Endodermal cell (in vitro differentiated cells): ENCODE results near the gene BAHCC1. TPM values are rescaled to one million over a fixed set of nuclear protein-coding genes. Genes with fewer than 3 reads are reported as not detected.

Experiments
- DNase-seq: peaks from one replicate; pipeline ENCODE4 v3.0.0-alpha.2; 2017
- H3K27ac ChIP-seq: 2 replicates; pipeline ENCODE4 v1.5.1; 2013; ENCODE audit warnings: mild to moderate bottlenecking, low read depth, low read length, moderate library complexity
- H3K27me3 ChIP-seq: 2 replicates; pipeline ENCODE4 v1.6.1; 2013; ENCODE audit warnings: mild to moderate bottlenecking, low read length, moderate library complexity; ENCODE audit not compliant: insufficient read depth, control insufficient read depth, poor library complexity, severe bottlenecking
- H3K36me3 ChIP-seq: 2 replicates; pipeline ENCODE4 v1.7.0; 2013; ENCODE audit warnings: mild to moderate bottlenecking, low read length, moderate library complexity; ENCODE audit not compliant: control insufficient read depth, insufficient read depth
- H3K4me1 ChIP-seq: one replicate; pipeline ENCODE4 v1.7.0; 2013; ENCODE audit warnings: low read length; ENCODE audit not compliant: control insufficient read depth, insufficient read depth
- H3K4me3 ChIP-seq: 2 replicates; pipeline ENCODE4 v1.5.1; 2013; ENCODE audit warnings: mild to moderate bottlenecking, low read length, moderate library complexity
- H3K9ac ChIP-seq: 2 replicates; pipeline ENCODE4 v1.6.1; 2013; ENCODE audit warnings: mild to moderate bottlenecking, low read length, moderate library complexity; ENCODE audit not compliant: poor library complexity, severe bottlenecking; ENCODE audit errors: extremely low read depth
- H3K9me3 ChIP-seq: 2 replicates; pipeline ENCODE4 v1.6.1; 2013; ENCODE audit warnings: mild to moderate bottlenecking, low read length, moderate library complexity; ENCODE audit not compliant: control insufficient read depth
- H3K27ac Mint-ChIP-seq: 2 replicates; pipeline ENCODE4 v1.8.0; 2020; ENCODE audit warnings: mixed read lengths
- H3K27me3 Mint-ChIP-seq: 2 replicates; pipeline ENCODE4 v1.8.0; 2021; ENCODE audit warnings: mild to moderate bottlenecking, mixed read lengths; ENCODE audit not compliant: insufficient read depth
- H3K36me3 Mint-ChIP-seq: 2 replicates; pipeline ENCODE4 v1.8.0; 2020; ENCODE audit warnings: low read depth, mixed read lengths
- H3K4me1 Mint-ChIP-seq: 2 replicates; pipeline ENCODE4 v1.8.0; 2020; ENCODE audit warnings: mixed read lengths
- H3K4me3 Mint-ChIP-seq: 2 replicates; pipeline ENCODE4 v1.8.0; 2020; ENCODE audit warnings: mild to moderate bottlenecking, moderate library complexity, mixed read lengths
- H3K9me3 Mint-ChIP-seq: 2 replicates; pipeline ENCODE4 v1.8.0; 2020; ENCODE audit warnings: mild to moderate bottlenecking, mixed read lengths
- CTCF ChIP-seq: fragments of 200-600 bp; sonication (generic); conservative IDR thresholded peaks from 2 replicates; pipeline ENCODE4 v1.5.0; 2021; ENCODE audit warnings: antibody characterized with exemption, mild to moderate bottlenecking
- WGBS, 2 experiments: methylation state at CpG; one replicate each; pipeline versions ENCODE4 v1.1.5 to v1.1.7; 2013; ENCODE audit warnings: missing lambda C conversion rate in 2 of 2, mixed read lengths in 1 of 2; ENCODE audit not compliant: insufficient coverage in 1 of 2, insufficient read length in 1 of 2; 5-methylcytosine and 5-hydroxymethylcytosine counted together
- total RNA-seq, 2 donors: library from RNA; stranded (reverse); fragmentation: NEBNext Ultra II Directional in 1 of 2; extraction: Animal tissue kit (Norgen Biotek cat#: 25700) in 1 of 2; gene quantifications; 2 replicates in 1 of 2; 3 replicates in 1 of 2; pipeline ENCODE4 v1.2.1, GENCODE V29; 2021

Gene BAHCC1
- total RNA-seq, 2 donors from 2014 or later: 63.9 to 78.1 TPM

DNA sequence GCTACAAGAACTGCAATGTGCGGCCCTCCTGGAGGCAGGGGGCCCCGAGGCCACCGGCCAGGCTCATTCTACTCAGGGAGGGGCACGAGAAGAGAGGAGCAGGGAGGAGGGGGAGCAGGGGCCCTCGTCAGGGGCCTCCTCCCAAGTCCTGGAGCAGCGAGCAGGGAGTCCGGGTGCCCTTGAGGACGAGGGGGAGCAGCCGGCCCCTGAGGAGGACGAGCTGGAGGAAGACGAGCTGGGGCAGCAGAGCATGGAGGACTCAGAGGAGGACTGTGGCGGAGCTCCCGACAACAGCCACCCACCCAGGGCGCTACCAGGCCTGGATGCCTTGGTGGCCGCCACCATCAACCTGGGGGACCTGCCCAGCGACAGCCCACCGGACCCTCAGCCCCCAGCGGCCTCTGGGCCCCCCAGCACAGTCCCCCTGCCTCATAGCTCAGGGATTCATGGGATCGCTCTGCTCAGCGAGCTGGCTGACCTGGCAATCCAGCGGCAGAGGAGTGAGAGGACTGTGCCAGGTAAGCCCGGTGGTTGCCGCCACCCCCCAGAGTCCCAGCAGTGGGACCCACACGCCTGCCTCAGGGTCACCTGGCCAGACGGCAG lies 52.2 kb downstream of the BAHCC1 start:
- Mint-ChIP-seq H3K27me3 (no peaks in the 10 kb centered on the region), H3K4me3 (no peak overlapping the region), H3K4me1 (no peaks in the 10 kb centered on the region), H3K36me3 (peaks cover 8% of the 10 kb centered on the region), H3K27ac (no peak overlapping the region), H3K9me3 (no peaks in the 10 kb centered on the region)
- Histone ChIP-seq H3K4me3 (no peak overlapping the region), H3K27ac (no peak overlapping the region), H3K27me3 (no peaks in the 10 kb centered on the region), H3K9me3 (no peaks in the 10 kb centered on the region), H3K9ac (no peak overlapping the region), H3K36me3 (no peaks in the 10 kb centered on the region), H3K4me1 (no peaks in the 10 kb centered on the region)
- no peak for TF ChIP-seq CTCF
- WGBS, 2 experiments: 93 to 100% methylated on average over 7 to 25 of the region's 25 CpGs
- DNase-seq: no peak

GRCh38 chr17:81448442-81448841 lies 53.2 kb downstream of the BAHCC1 start:
- H3K36me3 Mint-ChIP-seq: peaks cover 11% of the 10 kb centered on the region
- Histone ChIP-seq H3K4me1 (no peaks in the 10 kb centered on the region), H3K27me3 (no peaks in the 10 kb centered on the region), H3K4me3 (no peak overlapping the region), H3K9ac (no peak overlapping the region), H3K36me3 (no peaks in the 10 kb centered on the region), H3K9me3 (no peaks in the 10 kb centered on the region), H3K27ac (no peak overlapping the region)
- DNase-seq: no peak
- TF ChIP-seq CTCF: no peak
- H3K4me3 Mint-ChIP-seq: no peak overlapping the region
- WGBS, 2 experiments: 92 to 93% methylated on average over 24 to 25 of the region's 25 CpGs
- H3K27me3 Mint-ChIP-seq: no peaks in the 10 kb centered on the region
- H3K27ac Mint-ChIP-seq: no peak overlapping the region
- no peaks in the 10 kb centered on the region for H3K9me3 Mint-ChIP-seq
- H3K4me1 Mint-ChIP-seq: no peaks in the 10 kb centered on the region

DNA sequence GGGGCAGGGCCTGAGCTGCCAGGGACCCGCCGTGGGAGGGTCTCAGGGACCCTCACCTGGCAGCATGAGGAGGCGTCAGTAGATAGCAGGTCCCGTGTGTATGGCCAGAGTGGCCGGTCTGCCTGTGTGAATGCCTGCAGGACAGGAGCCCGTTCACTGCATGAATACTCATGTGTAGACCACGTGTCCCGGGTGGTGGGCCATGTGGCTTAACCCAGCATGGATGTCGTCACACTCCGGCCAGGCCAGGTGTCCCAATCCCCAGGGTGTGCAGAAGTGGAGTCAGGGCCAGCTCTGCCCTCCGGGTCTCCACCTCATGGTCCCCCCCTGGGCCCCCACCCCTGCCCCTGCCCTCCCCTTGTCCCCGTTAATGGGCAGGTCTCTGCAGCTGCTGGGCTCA lies 53.7 kb downstream of the BAHCC1 start:
- no peak overlapping the region for H3K4me3 Mint-ChIP-seq
- no peak overlapping the region for H3K9ac ChIP-seq
- H3K4me3 ChIP-seq: no peak overlapping the region
- H3K9me3 Mint-ChIP-seq: no peaks in the 10 kb centered on the region
- 94 to 97% methylated on average over 9 to 12 of the region's 12 CpGs for WGBS, 2 experiments
- DNase-seq: no peak
- H3K4me1 ChIP-seq: no peaks in the 10 kb centered on the region
- no peaks in the 10 kb centered on the region for H3K36me3 ChIP-seq
- H3K27ac ChIP-seq: no peak overlapping the region
- no peaks in the 10 kb centered on the region for H3K9me3 ChIP-seq
- H3K27me3 ChIP-seq: no peaks in the 10 kb centered on the region
- TF ChIP-seq CTCF: no peak
- peaks cover 11% of the 10 kb centered on the region for H3K36me3 Mint-ChIP-seq
- H3K4me1 Mint-ChIP-seq: no peaks in the 10 kb centered on the region
- H3K27me3 Mint-ChIP-seq: no peaks in the 10 kb centered on the region
- H3K27ac Mint-ChIP-seq: no peak overlapping the region
